Vagina (tissue), 2 donors: ENCODE measurements around the gene CBX2. TPM values are rescaled to one million over a fixed set of nuclear protein-coding genes. Genes with fewer than 3 reads are reported as not detected.

Source experiments
- DNase-seq, 2 donors: peaks; one replicate each; pipeline ENCODE4 v3.0.0-alpha.2; 2017; ENCODE audit errors: extremely low spot score in 2 of 2
- H3K27ac ChIP-seq: fragments of 200-600 bp; sonication (generic); one replicate; pipeline ENCODE4 v1.5.1; 2019
- H3K27me3 ChIP-seq: fragments of 200-600 bp; sonication (generic); one replicate; pipeline ENCODE4 v1.5.1; 2019
- H3K36me3 ChIP-seq, 2 donors: fragments of 200-600 bp; sonication (generic); one replicate each; pipeline ENCODE4 v1.5.1; 2017 to 2019
- H3K4me1 ChIP-seq: fragments of 200-600 bp; sonication (generic); one replicate; pipeline ENCODE4 v1.5.1; 2019
- H3K4me3 ChIP-seq, 2 donors: fragments of 200-600 bp; sonication (generic); 1 replicate in 1 of 2; 2 replicates in 1 of 2; pipeline ENCODE4 v1.5.1; 2016 to 2019
- H3K9me3 ChIP-seq: fragments of 200-600 bp; sonication (generic); one replicate; pipeline ENCODE4 v1.5.1; 2019
- POLR2A ChIP-seq, 2 donors: fragments of 450-650 bp; IDR thresholded peaks; one replicate each; pipeline ENCODE4 v1.6.1; 2017; ENCODE audit warnings: antibody characterized with exemption in 2 of 2, mild to moderate bottlenecking in 2 of 2, moderate library complexity in 2 of 2
- POLR2AphosphoS5 ChIP-seq, 2 donors: sonication (generic); formaldehyde crosslinking; IDR thresholded peaks; one replicate each; pipeline ENCODE4 v1.9.0; 2017; ENCODE audit warnings: antibody characterized with exemption in 2 of 2, mild to moderate bottlenecking in 2 of 2, low read depth in 1 of 2; ENCODE audit not compliant: insufficient read depth in 1 of 2
- intact Hi-C: fragments of 100-400 bp; cut with DNase I; formaldehyde crosslinking; loops from one replicate; pipeline ENCODE4 v1.15.1; 2023
- total RNA-seq: library from RNA; depleted of rRNA; stranded (reverse); fragments of >200 nt; gene quantifications from one replicate; pipeline ENCODE4 v1.2.3, GENCODE V29; 2016
- TF ChIP-seq, protein P1 (sequence below), 3 experiments: fragments of 450-650 bp in 2 of 3; fragments of 200-600 bp in 1 of 3; sonication (generic) in 1 of 3; IDR thresholded peaks; one replicate each; pipeline ENCODE4 v1.5.1; 2017 to 2019; ENCODE audit warnings: antibody characterized with exemption in 3 of 3, mild to moderate bottlenecking in 2 of 3, moderate library complexity in 2 of 3

The CBX2 gene
- total RNA-seq, 1 donor from 2014 or later: 5.6 TPM

DNA sequence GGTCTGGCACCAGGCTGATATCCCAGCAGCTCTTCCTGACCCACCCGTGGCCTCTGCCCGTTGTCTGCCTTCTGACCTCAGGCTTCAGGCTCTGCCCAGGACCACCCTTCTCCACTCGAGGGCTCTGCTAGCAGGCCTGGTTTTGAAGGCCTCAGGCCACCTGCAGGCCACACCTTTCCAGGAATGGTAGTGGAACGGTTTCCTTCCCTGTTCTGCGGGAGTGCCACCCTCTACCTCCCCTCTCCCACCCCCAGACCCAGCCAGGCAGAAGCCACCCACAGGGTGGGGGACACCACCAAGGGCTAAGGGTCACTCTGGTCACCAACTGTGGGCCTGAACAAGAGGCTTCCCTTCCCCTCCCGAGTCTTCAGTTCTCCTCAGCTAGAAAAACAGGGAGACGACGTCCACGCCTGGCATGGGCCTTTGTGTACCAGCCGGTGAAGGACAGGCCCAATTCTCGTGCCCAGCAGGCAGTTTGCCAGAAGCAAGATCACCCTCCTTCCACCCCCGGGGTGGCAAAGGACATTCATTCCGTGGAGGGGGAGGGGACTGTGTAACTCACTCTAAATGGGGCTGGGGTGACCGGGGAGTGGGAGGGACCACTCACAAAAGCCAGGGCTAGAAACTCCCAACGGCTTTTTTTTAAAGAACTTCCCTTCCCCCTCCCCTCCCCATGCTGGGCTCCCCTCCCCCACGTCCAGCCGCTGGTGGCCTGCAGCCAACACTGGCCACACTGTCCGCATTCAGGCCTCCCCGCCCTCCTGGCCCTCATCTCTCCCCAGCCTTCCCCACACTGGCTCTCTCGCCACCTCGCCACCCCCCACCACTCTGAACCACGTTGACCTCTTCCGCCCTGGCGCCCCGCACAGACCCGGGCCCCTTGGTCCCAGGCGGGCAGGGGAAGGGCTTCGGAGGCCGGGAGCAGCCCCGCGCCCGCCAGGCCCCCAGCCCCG lies 53.6 kb downstream of the CBX2 start:
- TF ChIP-seq, protein P1, sequence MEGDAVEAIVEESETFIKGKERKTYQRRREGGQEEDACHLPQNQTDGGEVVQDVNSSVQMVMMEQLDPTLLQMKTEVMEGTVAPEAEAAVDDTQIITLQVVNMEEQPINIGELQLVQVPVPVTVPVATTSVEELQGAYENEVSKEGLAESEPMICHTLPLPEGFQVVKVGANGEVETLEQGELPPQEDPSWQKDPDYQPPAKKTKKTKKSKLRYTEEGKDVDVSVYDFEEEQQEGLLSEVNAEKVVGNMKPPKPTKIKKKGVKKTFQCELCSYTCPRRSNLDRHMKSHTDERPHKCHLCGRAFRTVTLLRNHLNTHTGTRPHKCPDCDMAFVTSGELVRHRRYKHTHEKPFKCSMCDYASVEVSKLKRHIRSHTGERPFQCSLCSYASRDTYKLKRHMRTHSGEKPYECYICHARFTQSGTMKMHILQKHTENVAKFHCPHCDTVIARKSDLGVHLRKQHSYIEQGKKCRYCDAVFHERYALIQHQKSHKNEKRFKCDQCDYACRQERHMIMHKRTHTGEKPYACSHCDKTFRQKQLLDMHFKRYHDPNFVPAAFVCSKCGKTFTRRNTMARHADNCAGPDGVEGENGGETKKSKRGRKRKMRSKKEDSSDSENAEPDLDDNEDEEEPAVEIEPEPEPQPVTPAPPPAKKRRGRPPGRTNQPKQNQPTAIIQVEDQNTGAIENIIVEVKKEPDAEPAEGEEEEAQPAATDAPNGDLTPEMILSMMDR (IDR thresholded peaks at IDR 0.05): no peak
- TF ChIP-seq POLR2A (IDR thresholded peaks at IDR 0.05): no peak
- no peak for TF ChIP-seq POLR2AphosphoS5 (IDR thresholded peaks at IDR 0.05; ENCODE audit: insufficient read depth in 1 of 2, low read depth in 1 of 2)
- H3K27ac ChIP-seq: no peak overlapping the region
- no peak for DNase-seq
- peak overlapping the region; percentile 18 to 23 for H3K4me3 ChIP-seq
- no peaks in the 10 kb centered on the region for H3K9me3 ChIP-seq
- intact Hi-C loops: no loop called here
- no peaks in the 10 kb centered on the region for H3K27me3 ChIP-seq
- peaks cover 0 to 17% of the 10 kb centered on the region in 2 donors for H3K36me3 ChIP-seq
- peaks cover 27% of the 10 kb centered on the region for H3K4me1 ChIP-seq

DNA sequence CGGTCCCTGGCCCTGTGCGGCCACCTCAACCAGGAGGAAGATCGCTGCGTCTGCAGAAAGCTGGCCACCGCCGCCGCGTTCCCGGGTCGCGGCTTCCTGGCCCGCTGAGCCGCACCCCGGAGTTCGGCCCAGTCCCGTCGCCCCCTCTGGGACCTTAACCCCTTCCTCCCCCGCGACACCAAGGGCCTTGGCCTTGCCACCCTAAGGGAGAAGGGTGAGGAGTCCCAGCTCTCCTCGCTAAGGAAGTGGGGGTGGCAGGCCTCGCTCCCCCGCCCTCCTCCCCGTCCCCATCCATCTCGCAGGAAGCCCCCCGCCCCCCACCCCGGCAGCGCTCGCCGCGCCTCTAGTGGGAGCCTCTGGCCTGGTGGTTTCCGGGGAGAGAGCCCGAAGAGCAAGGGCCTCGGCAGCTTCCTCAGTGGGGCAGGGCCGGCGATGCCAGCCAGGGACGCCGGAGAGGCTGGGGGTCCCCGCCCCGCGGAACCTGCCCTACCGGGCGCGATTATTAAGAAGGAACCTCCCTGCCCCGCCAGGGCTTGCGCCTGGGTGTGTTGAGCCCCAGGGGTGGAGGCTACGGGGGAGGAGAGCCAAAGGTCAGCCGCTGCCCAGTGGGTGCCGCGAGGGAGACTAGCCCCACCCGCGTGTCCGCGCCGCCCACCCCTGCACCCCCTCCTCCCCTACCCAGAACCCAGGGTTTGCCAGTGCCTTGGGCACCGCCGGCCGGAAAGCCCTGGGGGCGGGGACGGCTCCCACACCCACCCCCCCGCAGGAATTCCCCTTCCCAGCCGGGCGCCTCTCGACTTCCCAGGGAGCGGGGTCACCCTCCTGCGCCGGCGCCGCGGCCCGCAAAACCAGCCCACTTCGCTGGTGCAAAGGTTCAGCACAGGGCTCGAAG lies 54.5 kb downstream of the CBX2 start:
- H3K27ac ChIP-seq: no peak overlapping the region
- peaks cover 0 to 17% of the 10 kb centered on the region in 2 donors for H3K36me3 ChIP-seq
- DNase-seq: no peak
- H3K4me1 ChIP-seq: peaks cover 36% of the 10 kb centered on the region
- peak overlapping the region; percentile 18 to 23 for H3K4me3 ChIP-seq
- no peaks in the 10 kb centered on the region for H3K9me3 ChIP-seq
- intact Hi-C loops: no loop called here
- TF ChIP-seq, protein P1 (IDR thresholded peaks at IDR 0.05): no peak
- TF ChIP-seq POLR2AphosphoS5 (IDR thresholded peaks at IDR 0.05; ENCODE audit: insufficient read depth in 1 of 2, low read depth in 1 of 2) (no peak), POLR2A (IDR thresholded peaks at IDR 0.05) (no peak)
- H3K27me3 ChIP-seq: no peaks in the 10 kb centered on the region

DNA sequence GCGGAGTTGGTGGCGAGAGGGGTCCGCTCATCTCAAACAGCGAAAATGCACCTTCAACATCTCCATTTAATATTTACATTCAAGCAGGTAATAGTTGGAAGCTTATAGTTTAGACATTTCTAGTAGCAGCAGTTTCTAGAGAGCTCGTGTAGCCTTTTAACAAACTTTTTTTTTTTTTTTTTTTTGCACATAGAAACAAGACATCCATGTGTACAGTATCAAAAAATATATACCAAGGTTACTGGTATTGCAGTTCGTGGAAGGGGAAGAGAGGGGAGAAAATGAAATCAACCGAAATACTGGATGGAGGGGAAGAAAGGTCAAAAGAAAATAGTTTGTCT lies 55.1 kb downstream of the CBX2 start:
- intact Hi-C loops: no loop called here
- Histone ChIP-seq H3K9me3 (no peaks in the 10 kb centered on the region), H3K36me3 (peaks cover 0 to 17% of the 10 kb centered on the region in 2 donors), H3K4me3 (no peak overlapping the region), H3K27ac (no peak overlapping the region), H3K4me1 (peaks cover 43% of the 10 kb centered on the region), H3K27me3 (no peaks in the 10 kb centered on the region)
- no peak for DNase-seq
- TF ChIP-seq POLR2A (IDR thresholded peaks at IDR 0.05) (no peak), POLR2AphosphoS5 (IDR thresholded peaks at IDR 0.05; ENCODE audit: insufficient read depth in 1 of 2, low read depth in 1 of 2) (no peak)

DNA sequence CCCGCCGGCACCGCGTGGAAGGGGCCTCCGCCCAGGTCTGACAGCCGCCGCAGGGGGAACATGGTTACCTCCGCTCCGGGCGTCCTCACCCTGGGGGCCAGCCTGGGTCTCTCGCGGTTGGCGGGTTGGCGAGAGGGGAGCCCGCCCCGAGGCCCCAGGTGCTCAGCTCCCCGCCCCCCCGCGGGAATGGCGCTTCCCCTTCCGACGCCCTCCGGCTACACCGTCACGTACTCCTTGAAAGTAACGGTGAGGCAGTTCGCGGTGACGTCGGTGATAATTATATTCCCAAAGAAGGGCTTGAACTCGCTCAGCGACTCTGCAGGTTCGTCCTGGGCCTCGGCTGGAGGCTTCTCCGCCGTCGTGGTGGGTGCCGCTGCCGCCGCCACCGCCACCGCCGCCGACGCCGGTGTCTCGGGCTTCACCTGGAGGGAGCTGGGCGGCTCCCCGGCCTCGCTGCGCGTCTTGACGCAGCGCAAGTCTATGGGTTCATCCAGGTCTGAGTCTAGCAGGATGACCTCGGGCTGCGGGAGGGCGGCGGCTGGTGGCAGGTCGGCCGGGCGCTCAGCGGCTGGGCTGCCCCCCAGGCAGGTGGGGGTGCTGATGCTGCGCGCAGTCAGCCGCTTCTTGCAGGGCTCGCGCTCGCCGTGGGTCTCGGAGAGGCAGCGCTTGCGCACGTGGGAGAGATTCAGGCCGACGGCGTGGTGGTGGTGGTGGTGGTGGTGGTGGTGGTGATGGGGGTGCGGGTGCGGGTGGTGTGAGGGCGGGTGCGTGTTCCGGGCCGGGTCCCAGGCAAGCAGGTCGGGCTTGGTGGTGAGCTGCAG lies 56.0 kb downstream of the CBX2 start:
- TF ChIP-seq POLR2AphosphoS5 (IDR thresholded peaks at IDR 0.05; ENCODE audit: insufficient read depth in 1 of 2, low read depth in 1 of 2) (no peak), POLR2A (IDR thresholded peaks at IDR 0.05) (no peak)
- TF ChIP-seq, protein P1 (IDR thresholded peaks at IDR 0.05): no peak
- Histone ChIP-seq H3K36me3 (peaks cover 0 to 17% of the 10 kb centered on the region in 2 donors), H3K27ac (no peak overlapping the region), H3K4me1 (peaks cover 44% of the 10 kb centered on the region), H3K4me3 (no peak overlapping the region), H3K27me3 (no peaks in the 10 kb centered on the region), H3K9me3 (no peaks in the 10 kb centered on the region)
- no peak for DNase-seq
- intact Hi-C loops: no loop called here
